ENCODE measurements around the gene SPTBN1.

Gene SPTBN1

GRCh38 chr2:54603796-54604195 is 147.7 kb downstream of the SPTBN1 start:
- no peak for DNase-seq (ENCODE audit: low read depth in 4 of 4, low spot score in 1 of 4)

GRCh38 chr2:54604871-54605270 is 148.7 kb downstream of the SPTBN1 start:
- no peak for DNase-seq (ENCODE audit: low read depth in 4 of 4, low spot score in 1 of 4)

GRCh38 chr2:54605836-54606235 is 149.7 kb downstream of the SPTBN1 start:
- DNase-seq (ENCODE audit: low read depth in 4 of 4, low spot score in 1 of 4), result no peak

- no peak for DNase-seq (ENCODE audit: low read depth in 4 of 4, low spot score in 1 of 4)
Observed at GRCh38 chr2:54606393-54606958, 150.3 kb downstream of the SPTBN1 start.

GRCh38 chr2:54608224-54608623 is 152.1 kb downstream of the SPTBN1 start:
- DNase-seq (ENCODE audit: low read depth in 4 of 4, low spot score in 1 of 4), result no peak

- no peak for DNase-seq (ENCODE audit: low read depth in 4 of 4, low spot score in 1 of 4)
Observed at GRCh38 chr2:54609241-54609640, 153.1 kb downstream of the SPTBN1 start.

- no peak for DNase-seq (ENCODE audit: low read depth in 4 of 4, low spot score in 1 of 4)
Observed at GRCh38 chr2:54609647-54610046, 153.5 kb downstream of the SPTBN1 start.

- no peak for DNase-seq (ENCODE audit: low read depth in 4 of 4, low spot score in 1 of 4)
Observed at GRCh38 chr2:54610700-54611099, 154.6 kb downstream of the SPTBN1 start.

- DNase-seq (ENCODE audit: low read depth in 4 of 4, low spot score in 1 of 4), result no peak
Observed at GRCh38 chr2:54611830-54612545, 155.9 kb downstream of the SPTBN1 start.

- DNase-seq (ENCODE audit: low read depth in 4 of 4, low spot score in 1 of 4), result no peak
Observed at GRCh38 chr2:54613386-54613785, 157.3 kb downstream of the SPTBN1 start.

- no peak for DNase-seq (ENCODE audit: low read depth in 4 of 4, low spot score in 1 of 4)
Observed at GRCh38 chr2:54613794-54614257, 157.7 kb downstream of the SPTBN1 start.

GRCh38 chr2:54614819-54615218 is 158.7 kb downstream of the SPTBN1 start:
- no peak for DNase-seq (ENCODE audit: low read depth in 4 of 4, low spot score in 1 of 4)

- no peak for DNase-seq (ENCODE audit: low read depth in 4 of 4, low spot score in 1 of 4)
Observed at GRCh38 chr2:54615832-54616534, 159.9 kb downstream of the SPTBN1 start.

GRCh38 chr2:54617409-54617808 is 161.3 kb downstream of the SPTBN1 start:
- DNase-seq (ENCODE audit: low read depth in 4 of 4, low spot score in 1 of 4), result no peak

- DNase-seq (ENCODE audit: low read depth in 4 of 4, low spot score in 1 of 4), result no peak
Observed at GRCh38 chr2:54618646-54619565, 162.8 kb downstream of the SPTBN1 start.

GRCh38 chr2:54619660-54620231 is 163.6 kb downstream of the SPTBN1 start:
- no peak for DNase-seq (ENCODE audit: low read depth in 4 of 4, low spot score in 1 of 4)

- DNase-seq (ENCODE audit: low read depth in 4 of 4, low spot score in 1 of 4), result no peak
Observed at GRCh38 chr2:54620948-54621347, 164.8 kb downstream of the SPTBN1 start.

GRCh38 chr2:54624591-54625071 is 168.5 kb downstream of the SPTBN1 start:
- DNase-seq (ENCODE audit: low read depth in 4 of 4, low spot score in 1 of 4), result no peak

GRCh38 chr2:54626131-54626530 is 170.0 kb downstream of the SPTBN1 start:
- DNase-seq (ENCODE audit: low read depth in 4 of 4, low spot score in 1 of 4), result no peak

GRCh38 chr2:54626884-54627283 is 170.8 kb downstream of the SPTBN1 start:
- no peak for DNase-seq (ENCODE audit: low read depth in 4 of 4, low spot score in 1 of 4)

GRCh38 chr2:54627973-54628372 is 171.8 kb downstream of the SPTBN1 start:
- DNase-seq (ENCODE audit: low read depth in 4 of 4, low spot score in 1 of 4), result no peak

Measured in stimulated activated CD4-positive, alpha-beta T cell treated with anti-CD3 and anti-CD28 coated beads, Interleukin-1b, Interleukin-23, amount 100 ng/mL, for 24 hours (primary cell).